GM18502 (cell line): ENCODE results near the gene SART3.
"Not testable (repeated sequence)": the region's sequence is repeated elsewhere in the genome, so short reads cannot be mapped to it uniquely, and the experiment has no call there.

Source experiments
- ATAC-seq: cut with Tn5 transposase; IDR thresholded peaks from one replicate; pipeline ENCODE4 v1.9.1; 2021; ENCODE audit warnings: mild to moderate bottlenecking; ENCODE audit not compliant: unreplicated experiment, poor library complexity

SART3 gene

GRCh38 chr12:108507971-108508642 is 52.9 kb downstream of the SART3 start:
- ATAC-seq = no peak

- ATAC-seq = no peak
Measured at GRCh38 chr12:108505129-108505528, 55.8 kb downstream of the SART3 start.

GRCh38 chr12:108502922-108503321 is 58.1 kb downstream of the SART3 start:
- ATAC-seq = no peak

GRCh38 chr12:108498136-108498535 is 62.8 kb downstream of the SART3 start:
- ATAC-seq = no peak

GRCh38 chr12:108495823-108496579 is 65.0 kb downstream of the SART3 start:
- ATAC-seq = no peak

DNA sequence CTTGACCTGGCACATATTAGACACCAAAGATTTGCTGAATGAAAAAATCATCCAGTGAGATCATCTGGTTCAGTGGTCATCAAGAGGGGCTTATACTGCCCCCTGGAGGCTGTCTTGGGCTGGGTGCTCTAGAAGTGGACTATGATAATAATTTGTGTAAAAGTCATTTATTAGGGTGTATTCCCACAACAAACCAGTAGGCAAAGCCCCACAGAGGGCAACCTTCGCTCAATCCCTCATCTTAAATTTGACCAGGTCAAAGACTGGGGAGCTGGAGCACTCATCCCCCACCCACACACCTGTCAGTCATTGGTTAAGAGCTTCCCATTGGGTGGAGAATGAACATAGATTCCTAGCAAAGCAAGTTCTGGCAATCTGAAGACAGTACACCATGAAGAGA is 65.9 kb downstream of the SART3 start:
- ATAC-seq = no peak

- no peak for ATAC-seq
Measured at GRCh38 chr12:108491256-108491655, 69.7 kb downstream of the SART3 start.

GRCh38 chr12:108487029-108487428 is 73.9 kb downstream of the SART3 start:
- ATAC-seq = not testable (repeated sequence)

DNA sequence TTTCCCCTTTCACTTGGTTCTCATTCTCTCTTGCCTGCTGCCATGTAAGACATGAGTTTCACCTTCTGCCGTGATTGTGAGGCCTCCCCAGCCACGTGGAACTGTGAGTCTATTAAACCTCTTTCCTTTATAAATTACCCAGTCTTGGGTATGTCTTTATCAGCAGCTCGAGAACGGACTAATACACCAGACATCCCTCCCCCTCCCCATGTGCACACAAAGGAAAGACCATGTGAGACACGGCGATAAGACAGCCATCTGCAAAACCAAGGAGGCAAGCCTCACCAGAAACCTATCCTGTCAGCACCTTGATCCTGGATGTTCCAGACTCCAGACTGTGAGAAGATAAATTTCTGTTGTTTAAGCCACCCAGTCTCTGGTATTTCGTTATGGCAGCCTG is 75.6 kb downstream of the SART3 start:
- ATAC-seq = not testable (repeated sequence)

GRCh38 chr12:108484845-108485244 is 76.1 kb downstream of the SART3 start:
- no peak for ATAC-seq

- no peak for ATAC-seq
Measured at GRCh38 chr12:108484431-108484830, 76.5 kb downstream of the SART3 start.

DNA sequence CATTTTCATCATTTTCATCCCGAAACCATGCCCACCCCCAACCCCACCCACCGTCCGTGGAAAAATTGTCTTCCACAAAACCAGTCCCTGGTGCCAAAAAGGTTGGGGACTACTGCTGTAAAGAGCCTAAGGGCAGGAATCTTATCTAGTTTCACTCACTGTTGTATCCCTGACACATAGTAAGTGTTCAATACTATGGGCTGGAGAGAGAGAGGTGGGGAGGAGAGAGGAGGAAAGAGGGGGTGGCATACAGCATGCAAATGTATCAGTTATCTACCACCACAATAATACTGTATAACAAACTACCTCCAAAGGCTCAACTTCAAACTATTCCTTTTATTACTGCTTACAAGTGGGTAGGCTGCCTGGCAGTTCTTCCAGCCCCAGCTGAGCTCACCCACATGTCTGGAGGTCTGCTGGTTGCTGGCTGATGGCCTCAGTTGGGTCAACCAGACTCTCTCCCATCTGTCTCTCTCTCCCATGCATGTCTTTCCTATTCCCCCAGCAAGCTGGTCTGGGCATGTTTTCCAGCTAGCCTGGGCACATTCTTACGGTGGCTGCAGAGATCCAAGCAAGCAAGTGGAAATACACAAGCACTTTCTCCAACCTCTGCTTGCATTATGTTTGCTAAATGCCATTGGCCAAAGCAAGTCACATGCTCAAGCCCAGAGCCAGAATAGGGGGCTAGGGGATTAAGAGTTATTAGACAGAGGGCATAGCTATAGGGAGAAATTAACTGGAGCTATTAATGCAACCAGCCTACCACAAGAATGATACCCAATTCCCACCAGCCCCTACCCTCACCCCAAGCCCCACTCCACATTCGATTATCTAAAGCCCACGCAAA is 77.5 kb downstream of the SART3 start:
- no peak for ATAC-seq

GRCh38 chr12:108482717-108483212 is 78.2 kb downstream of the SART3 start:
- ATAC-seq = no peak

GRCh38 chr12:108479364-108480070 is 81.5 kb downstream of the SART3 start:
- no peak for ATAC-seq

- ATAC-seq = no peak
Measured at GRCh38 chr12:108478611-108479206, 82.3 kb downstream of the SART3 start.

DNA sequence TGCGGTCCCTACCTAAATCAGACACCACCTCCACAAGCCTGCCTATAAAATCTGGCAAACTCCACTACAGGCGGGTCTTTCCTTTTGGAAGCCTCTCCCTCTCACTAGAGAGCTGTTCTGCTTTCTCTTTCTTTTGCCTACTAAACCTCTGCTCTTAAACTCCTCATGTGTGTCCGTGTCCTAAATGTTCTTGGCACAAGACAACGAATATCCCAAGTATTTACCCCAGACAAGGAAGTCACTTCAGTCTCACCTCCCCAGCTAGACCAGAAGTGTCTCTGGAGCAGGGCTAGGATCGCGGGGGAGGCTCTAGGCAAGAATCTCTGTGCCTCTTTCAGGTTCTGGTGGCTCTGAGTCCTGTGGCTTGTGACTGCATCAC is 83.1 kb downstream of the SART3 start:
- no peak for ATAC-seq

- no peak for ATAC-seq
Measured at GRCh38 chr12:108477055-108477880, 83.7 kb downstream of the SART3 start.

GRCh38 chr12:108475396-108475795 is 85.6 kb downstream of the SART3 start:
- no peak for ATAC-seq
